Head of caudate nucleus (tissue), 42 donors: ENCODE data around the gene SMAP2.

Source experiments
- DNase-seq, 42 donors: peaks; one replicate each; pipeline versions ENCODE4 v3.0.0 to v3.0.0-alpha.2; 2020 to 2021; ENCODE audit warnings: mixed read lengths in 7 of 42
- intact Hi-C: fragments of 100-400 bp; cut with DNase I; formaldehyde crosslinking; loops from one replicate; pipeline ENCODE4 v1.15.0; 2022

Gene SMAP2

GRCh38 chr1:40404670-40405462 is 31.3 kb downstream of the SMAP2 start:
- intact Hi-C loops: loop anchor here (10.0 kb wide), 1 partner anchor 260 kb away; no protein-coding TSS in a partner anchor
- peak in 31 of 42 donors; percentile 37 to 85 (median 58) for DNase-seq

- no peak for DNase-seq
- intact Hi-C loops: loop anchor here (10.0 kb wide), 1 partner anchor 261 kb away; no protein-coding TSS in a partner anchor
Measured at GRCh38 chr1:40405812-40406211, 32.3 kb downstream of the SMAP2 start.

GRCh38 chr1:40407453-40407852 is 33.9 kb downstream of the SMAP2 start:
- intact Hi-C loops: loop anchor here (10.0 kb wide), 1 partner anchor 263 kb away; no protein-coding TSS in a partner anchor
- DNase-seq: no peak

- intact Hi-C loops: loop anchor here (10.0 kb wide), 1 partner anchor 265 kb away; no protein-coding TSS in a partner anchor
- DNase-seq: peak in 1 of 42 donors; percentile 39
Measured at GRCh38 chr1:40409467-40409866, 35.9 kb downstream of the SMAP2 start.

- intact Hi-C loops: no loop called here
- DNase-seq: no peak
Measured at GRCh38 chr1:40411294-40411693, 37.8 kb downstream of the SMAP2 start.

- intact Hi-C loops: no loop called here
- no peak for DNase-seq
Measured at GRCh38 chr1:40411843-40412242, 38.3 kb downstream of the SMAP2 start.

- no peak for DNase-seq
- intact Hi-C loops: no loop called here
Measured at GRCh38 chr1:40413527-40414252, 40.2 kb downstream of the SMAP2 start.

GRCh38 chr1:40414331-40414730 is 40.8 kb downstream of the SMAP2 start:
- intact Hi-C loops: no loop called here
- DNase-seq: no peak

GRCh38 chr1:40416709-40417108 is 43.2 kb downstream of the SMAP2 start:
- intact Hi-C loops: no loop called here
- DNase-seq: no peak

GRCh38 chr1:40421431-40422384 is 48.2 kb downstream of the SMAP2 start:
- intact Hi-C loops: no loop called here
- peak; percentile 21 to 89 (median 65) for DNase-seq

- no peak for DNase-seq
- intact Hi-C loops: no loop called here
Measured at GRCh38 chr1:40422630-40423263, 49.2 kb downstream of the SMAP2 start.

GRCh38 chr1:40423264-40423642 is 49.7 kb downstream of the SMAP2 start:
- intact Hi-C loops: no loop called here
- no peak for DNase-seq

- intact Hi-C loops: no loop called here
- no peak for DNase-seq
Measured at GRCh38 chr1:40423951-40424618, 50.6 kb downstream of the SMAP2 start.

GRCh38 chr1:40425198-40425597 is 51.7 kb downstream of the SMAP2 start:
- intact Hi-C loops: no loop called here

GRCh38 chr1:40431385-40431784 is 57.9 kb downstream of the SMAP2 start:
- no peak for DNase-seq
- intact Hi-C loops: no loop called here

More at GRCh38 chr1:40425198-40425597, 51.7 kb downstream of the SMAP2 start:
- no peak for DNase-seq

- intact Hi-C loops: no loop called here
Measured at GRCh38 chr1:40432644-40433390, 59.3 kb downstream of the SMAP2 start.

GRCh38 chr1:40435471-40435870 is 61.9 kb downstream of the SMAP2 start:
- DNase-seq: no peak
- intact Hi-C loops: no loop called here

More at GRCh38 chr1:40432644-40433390, 59.3 kb downstream of the SMAP2 start:
- DNase-seq: no peak
